ENCODE data around the gene MED9. TPM values are rescaled to one million over a fixed set of nuclear protein-coding genes. Genes with fewer than 3 reads are reported as not detected.

MED9 gene
- total and polyA plus RNA-seq, 4 donors: 10.8 to 15.4 (median 13.3) TPM

DNA sequence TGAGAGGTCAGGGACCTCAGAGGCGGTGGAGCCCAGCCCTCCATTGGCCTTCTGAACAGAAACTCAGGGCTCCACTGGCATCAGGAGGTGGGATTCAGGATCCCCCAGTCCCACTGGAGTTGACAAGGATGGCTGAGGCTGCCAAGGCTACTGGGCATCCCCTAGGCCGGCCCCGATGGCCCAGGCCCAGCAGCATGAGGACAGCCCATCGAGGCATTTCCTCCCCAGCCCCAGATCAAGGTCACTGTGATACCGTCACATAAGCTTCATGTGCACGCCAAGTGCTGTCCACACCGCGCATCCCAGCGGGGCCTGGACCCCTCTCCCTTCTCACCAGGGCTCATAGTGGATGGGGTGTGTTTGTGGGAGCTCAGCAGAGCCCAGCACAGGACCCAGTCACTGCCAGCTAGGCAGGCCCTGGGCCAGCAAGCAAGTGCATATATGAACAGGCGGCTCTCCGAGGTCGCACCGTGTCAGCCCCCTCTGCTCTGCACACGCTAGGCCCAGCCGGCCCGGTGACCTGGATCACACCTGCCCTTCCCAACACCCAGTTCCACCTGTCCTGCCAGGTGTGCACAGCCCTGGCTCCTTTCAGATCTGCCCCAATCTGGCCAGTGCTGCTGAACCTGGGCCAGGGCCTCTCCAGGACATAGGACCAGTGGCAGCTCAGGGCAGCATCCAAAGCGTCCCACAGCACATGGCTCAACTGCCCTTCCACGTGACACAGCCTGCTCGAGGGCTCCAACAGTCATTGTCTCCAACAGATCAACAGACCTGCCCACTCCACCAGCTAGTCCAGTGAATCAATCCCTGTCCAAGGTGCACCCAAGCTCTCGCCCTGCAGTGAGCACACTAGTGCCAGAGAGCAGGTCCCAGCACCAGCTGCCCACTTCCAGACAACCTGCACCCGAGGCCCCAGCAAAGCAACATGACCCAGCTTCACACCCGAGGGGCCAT, 52.2 kb downstream of the MED9 start:
- peak; percentile 11 for ATAC-seq (ENCODE audit: insufficient read depth, low FRiP score)
- H3K9ac ChIP-seq (ENCODE audit: insufficient read depth in 1 of 2, low read length in 2 of 2): no peak overlapping the region

DNA sequence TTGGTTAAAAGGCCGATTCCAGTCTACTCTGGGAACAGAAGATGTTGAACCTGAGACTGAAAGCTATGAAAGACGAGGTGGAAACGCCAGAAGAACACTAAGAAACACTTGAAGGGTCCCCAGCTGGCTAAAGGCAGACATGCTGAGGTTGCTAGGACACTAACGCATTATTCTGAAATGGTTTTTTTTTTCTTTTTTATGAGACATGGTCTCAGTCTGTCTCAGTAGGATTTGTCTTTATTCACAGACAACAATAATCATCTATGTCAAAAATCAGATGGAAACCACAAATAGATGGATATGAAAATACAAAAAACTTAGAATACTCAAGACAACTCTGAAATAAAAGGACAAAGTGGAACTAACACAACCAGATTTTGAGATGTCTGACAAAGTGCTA, 54.4 kb downstream of the MED9 start:
- DNase-seq: no peak
- H3K9me3 ChIP-seq (ENCODE audit: control insufficient read depth in 4 of 4, insufficient read depth in 3 of 4, low read length in 3 of 4): peaks cover 0 to 5% (median 0%) of the 10 kb centered on the region in 4 donors
- H3K9ac ChIP-seq (ENCODE audit: insufficient read depth in 1 of 2, low read length in 2 of 2): no peak overlapping the region
- TF ChIP-seq, protein P1, sequence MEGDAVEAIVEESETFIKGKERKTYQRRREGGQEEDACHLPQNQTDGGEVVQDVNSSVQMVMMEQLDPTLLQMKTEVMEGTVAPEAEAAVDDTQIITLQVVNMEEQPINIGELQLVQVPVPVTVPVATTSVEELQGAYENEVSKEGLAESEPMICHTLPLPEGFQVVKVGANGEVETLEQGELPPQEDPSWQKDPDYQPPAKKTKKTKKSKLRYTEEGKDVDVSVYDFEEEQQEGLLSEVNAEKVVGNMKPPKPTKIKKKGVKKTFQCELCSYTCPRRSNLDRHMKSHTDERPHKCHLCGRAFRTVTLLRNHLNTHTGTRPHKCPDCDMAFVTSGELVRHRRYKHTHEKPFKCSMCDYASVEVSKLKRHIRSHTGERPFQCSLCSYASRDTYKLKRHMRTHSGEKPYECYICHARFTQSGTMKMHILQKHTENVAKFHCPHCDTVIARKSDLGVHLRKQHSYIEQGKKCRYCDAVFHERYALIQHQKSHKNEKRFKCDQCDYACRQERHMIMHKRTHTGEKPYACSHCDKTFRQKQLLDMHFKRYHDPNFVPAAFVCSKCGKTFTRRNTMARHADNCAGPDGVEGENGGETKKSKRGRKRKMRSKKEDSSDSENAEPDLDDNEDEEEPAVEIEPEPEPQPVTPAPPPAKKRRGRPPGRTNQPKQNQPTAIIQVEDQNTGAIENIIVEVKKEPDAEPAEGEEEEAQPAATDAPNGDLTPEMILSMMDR (IDR thresholded peaks at IDR 0.05; ENCODE audit: control extremely low read depth, extremely low read depth): no peak
- H3K36me3 ChIP-seq (ENCODE audit: control insufficient read depth in 4 of 4, insufficient read depth in 4 of 4, low read length in 4 of 4): no peaks in the 10 kb centered on the region
- no peaks in the 10 kb centered on the region for H3K27me3 ChIP-seq (ENCODE audit: control insufficient read depth in 3 of 3, insufficient read depth in 3 of 3, low read length in 2 of 3)
- WGBS, 2 donors: 88 to 96% methylated on average over 4 of the region's 4 CpGs
- peaks cover 0 to 22% (median 7%) of the 10 kb centered on the region in 5 donors for H3K4me1 ChIP-seq (ENCODE audit: control insufficient read depth in 5 of 5, insufficient read depth in 5 of 5, low read length in 5 of 5)
- no peak overlapping the region for H3K27ac ChIP-seq (ENCODE audit: low read depth in 1 of 2, low read length in 1 of 2)
- no peak for ATAC-seq (ENCODE audit: insufficient read depth, low FRiP score)
- H3K4me3 ChIP-seq: no peak overlapping the region

More for the DNA sequence above, 52.2 kb downstream of the MED9 start:
- peaks cover 0 to 5% (median 0%) of the 10 kb centered on the region in 4 donors for H3K9me3 ChIP-seq (ENCODE audit: control insufficient read depth in 4 of 4, insufficient read depth in 3 of 4, low read length in 3 of 4)
- H3K4me3 ChIP-seq: no peak overlapping the region
- TF ChIP-seq, protein P1 (IDR thresholded peaks at IDR 0.05; ENCODE audit: control extremely low read depth, extremely low read depth): no peak
- DNase-seq: no peak
- H3K27ac ChIP-seq (ENCODE audit: low read depth in 1 of 2, low read length in 1 of 2): no peak overlapping the region
- H3K27me3 ChIP-seq (ENCODE audit: control insufficient read depth in 3 of 3, insufficient read depth in 3 of 3, low read length in 2 of 3): no peaks in the 10 kb centered on the region
- no peaks in the 10 kb centered on the region for H3K36me3 ChIP-seq (ENCODE audit: control insufficient read depth in 4 of 4, insufficient read depth in 4 of 4, low read length in 4 of 4)
- H3K4me1 ChIP-seq (ENCODE audit: control insufficient read depth in 5 of 5, insufficient read depth in 5 of 5, low read length in 5 of 5): peaks cover 0 to 25% (median 7%) of the 10 kb centered on the region in 5 donors
- WGBS, 2 donors: 85 to 93% methylated on average over 22 of the region's 22 CpGs

DNA sequence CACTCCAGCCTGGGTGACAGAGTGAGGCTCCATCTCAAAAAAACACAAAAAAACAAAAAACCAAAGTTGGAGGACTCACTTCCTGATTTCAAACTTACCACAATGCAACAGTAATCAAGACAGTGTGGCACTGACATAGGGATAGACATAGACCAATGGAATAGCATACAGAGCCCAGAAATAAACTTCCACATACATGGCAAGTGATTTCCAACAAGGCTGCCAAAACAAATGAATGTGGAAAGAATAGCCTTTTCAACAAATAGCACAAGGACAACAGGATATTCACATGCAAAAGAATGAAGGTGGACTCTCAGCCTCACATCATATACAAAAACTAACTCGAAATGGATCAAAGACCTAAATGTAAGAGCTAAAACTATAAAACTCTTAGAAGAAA, 56.2 kb downstream of the MED9 start:
- no peak for DNase-seq
- 96 to 97% methylated on average over 1 of the region's 1 CpG for WGBS, 2 donors
- H3K27me3 ChIP-seq (ENCODE audit: control insufficient read depth in 3 of 3, insufficient read depth in 3 of 3, low read length in 2 of 3): no peaks in the 10 kb centered on the region
- no peak overlapping the region for H3K9ac ChIP-seq (ENCODE audit: insufficient read depth in 1 of 2, low read length in 2 of 2)
- H3K9me3 ChIP-seq (ENCODE audit: control insufficient read depth in 4 of 4, insufficient read depth in 3 of 4, low read length in 3 of 4): peaks cover 0 to 5% (median 0%) of the 10 kb centered on the region in 4 donors
- H3K27ac ChIP-seq (ENCODE audit: low read depth in 1 of 2, low read length in 1 of 2): no peak overlapping the region
- H3K4me3 ChIP-seq: no peak overlapping the region
- peaks cover 0 to 15% (median 8%) of the 10 kb centered on the region in 5 donors for H3K4me1 ChIP-seq (ENCODE audit: control insufficient read depth in 5 of 5, insufficient read depth in 5 of 5, low read length in 5 of 5)
- TF ChIP-seq, protein P1 (IDR thresholded peaks at IDR 0.05; ENCODE audit: control extremely low read depth, extremely low read depth): no peak
- H3K36me3 ChIP-seq (ENCODE audit: control insufficient read depth in 4 of 4, insufficient read depth in 4 of 4, low read length in 4 of 4): no peaks in the 10 kb centered on the region
- ATAC-seq (ENCODE audit: insufficient read depth, low FRiP score): no peak
